WTC11 (cell line): ENCODE measurements around the gene HYAL2. TPM values are rescaled to one million over a fixed set of nuclear protein-coding genes. Genes with fewer than 3 reads are reported as not detected.

Experiments used
- ATAC-seq: fragments of 200-7000 bp; cut with Tn5 transposase; 2 replicates; pipeline ENCODE4 v1.10.0; 2021; ENCODE audit warnings: mild to moderate bottlenecking, moderate library complexity
- CTCF ChIA-PET: fragments of 300-600 bp; sonication (Branson Sonifier 250); formaldehyde crosslinking; loops from one replicate; lab custom pipeline; 2021; ENCODE audit warnings: antibody characterized with exemption; lab: Charles Lee
- POLR2A ChIA-PET: fragments of 350-600 bp; sonication (Branson Sonifier 250); formaldehyde crosslinking; loops from one replicate; lab custom pipeline; 2021; ENCODE audit warnings: antibody characterized with exemption; lab: Charles Lee
- DNase-seq: peaks from one replicate; pipeline ENCODE4 v3.0.0; 2021; ENCODE audit warnings: low spot score
- H3K27ac Mint-ChIP-seq: 2 replicates; pipeline ENCODE4 v1.8.0; 2021; ENCODE audit warnings: mixed read lengths
- H3K27me3 Mint-ChIP-seq: 2 replicates; pipeline ENCODE4 v1.8.0; 2021; ENCODE audit warnings: low read depth, mild to moderate bottlenecking, moderate library complexity, mixed read lengths
- H3K36me3 Mint-ChIP-seq: 2 replicates; pipeline ENCODE4 v1.8.0; 2021; ENCODE audit warnings: mixed read lengths
- H3K4me1 Mint-ChIP-seq: 2 replicates; pipeline ENCODE4 v1.8.0; 2022; ENCODE audit warnings: mixed read lengths
- H3K4me3 Mint-ChIP-seq: 2 replicates; pipeline ENCODE4 v1.8.0; 2021; ENCODE audit warnings: mild to moderate bottlenecking, moderate library complexity, mixed read lengths
- H3K9me3 Mint-ChIP-seq: 2 replicates; pipeline ENCODE4 v1.8.0; 2021; ENCODE audit warnings: mixed read lengths
- CREM ChIP-seq: sonication (generic); formaldehyde crosslinking; IDR thresholded peaks from 2 replicates; pipeline ENCODE4 v1.8.1; 2022; ENCODE audit warnings: mild to moderate bottlenecking, missing genetic modification reagents, moderate library complexity
- CTCF ChIP-seq: fragments of 200-600 bp; IDR thresholded peaks from 2 replicates; pipeline ENCODE4 v1.8.0; 2022; ENCODE audit warnings: antibody characterized with exemption
- ETV6 ChIP-seq: sonication (generic); formaldehyde crosslinking; IDR thresholded peaks from 2 replicates; pipeline ENCODE4 v1.8.1; 2022; ENCODE audit warnings: mild to moderate bottlenecking, missing genetic modification reagents
- FOXP1 ChIP-seq: sonication (generic); formaldehyde crosslinking; IDR thresholded peaks from 2 replicates; pipeline ENCODE4 v1.8.0; 2022; ENCODE audit warnings: missing genetic modification reagents, mild to moderate bottlenecking, moderate library complexity, borderline replicate concordance
- IRF1 ChIP-seq: sonication (generic); formaldehyde crosslinking; IDR thresholded peaks from 2 replicates; pipeline ENCODE4 v1.8.0; 2023; ENCODE audit warnings: missing genetic modification reagents
- NFATC4 ChIP-seq: fragments of 250-450 bp; sonication (Bioruptor Pico); IDR thresholded peaks from 2 replicates; pipeline ENCODE4 v1.9.0; 2021; ENCODE audit warnings: mild to moderate bottlenecking
- RELA ChIP-seq: sonication (generic); formaldehyde crosslinking; IDR thresholded peaks from 2 replicates; pipeline ENCODE4 v1.8.1; 2022; ENCODE audit warnings: missing genetic modification reagents, mild to moderate bottlenecking, borderline replicate concordance
- TCF7 ChIP-seq: sonication (generic); formaldehyde crosslinking; IDR thresholded peaks from 2 replicates; pipeline ENCODE4 v1.8.0; 2022; ENCODE audit warnings: mild to moderate bottlenecking, low read depth, missing genetic modification reagents, moderate library complexity
- USF1 ChIP-seq: sonication (generic); formaldehyde crosslinking; IDR thresholded peaks from 2 replicates; pipeline ENCODE4 v1.8.0; 2022; ENCODE audit warnings: mild to moderate bottlenecking, missing genetic modification reagents
- ZMAT4 ChIP-seq: fragments of 250-450 bp; sonication (Bioruptor Pico); IDR thresholded peaks from 2 replicates; pipeline ENCODE4 v1.9.0; 2021; ENCODE audit warnings: mild to moderate bottlenecking
- ZNF121 ChIP-seq: sonication (generic); formaldehyde crosslinking; IDR thresholded peaks from 2 replicates; pipeline ENCODE4 v1.8.0; 2023; ENCODE audit warnings: missing genetic modification reagents
- ZNF317 ChIP-seq: sonication (generic); formaldehyde crosslinking; IDR thresholded peaks from 2 replicates; pipeline ENCODE4 v1.8.1; 2023; ENCODE audit warnings: low read depth, mild to moderate bottlenecking, moderate library complexity, missing genetic modification reagents, borderline replicate concordance
- ZNF423 ChIP-seq: fragments of 250-450 bp; sonication (Bioruptor Pico); IDR thresholded peaks from 2 replicates; pipeline ENCODE4 v2.1.2; 2022; ENCODE audit warnings: mild to moderate bottlenecking, moderate library complexity
- total RNA-seq: library from RNA; stranded (reverse); gene quantifications from 3 replicates; pipeline ENCODE4 v1.2.3, GENCODE V29; 2021
- TF ChIP-seq, protein P1 (sequence below): fragments of 250-450 bp; sonication (Bioruptor Pico); IDR thresholded peaks from 2 replicates; pipeline ENCODE4 v1.9.0; 2021; ENCODE audit warnings: moderate library complexity, mild to moderate bottlenecking, inconsistent platforms, borderline replicate concordance
- TF ChIP-seq, protein P2 (sequence below): sonication (generic); formaldehyde crosslinking; IDR thresholded peaks from 2 replicates; pipeline ENCODE4 v1.8.1; 2022; ENCODE audit warnings: missing genetic modification reagents, borderline replicate concordance
- TF ChIP-seq, protein P3 (sequence below): fragments of 250-450 bp; sonication (Bioruptor Pico); IDR thresholded peaks from 2 replicates; pipeline ENCODE4 v1.9.0; 2021; ENCODE audit warnings: mild to moderate bottlenecking, borderline replicate concordance

The HYAL2 gene
- total RNA-seq, 1 experiment from 2014 or later: 58.0 TPM

DNA sequence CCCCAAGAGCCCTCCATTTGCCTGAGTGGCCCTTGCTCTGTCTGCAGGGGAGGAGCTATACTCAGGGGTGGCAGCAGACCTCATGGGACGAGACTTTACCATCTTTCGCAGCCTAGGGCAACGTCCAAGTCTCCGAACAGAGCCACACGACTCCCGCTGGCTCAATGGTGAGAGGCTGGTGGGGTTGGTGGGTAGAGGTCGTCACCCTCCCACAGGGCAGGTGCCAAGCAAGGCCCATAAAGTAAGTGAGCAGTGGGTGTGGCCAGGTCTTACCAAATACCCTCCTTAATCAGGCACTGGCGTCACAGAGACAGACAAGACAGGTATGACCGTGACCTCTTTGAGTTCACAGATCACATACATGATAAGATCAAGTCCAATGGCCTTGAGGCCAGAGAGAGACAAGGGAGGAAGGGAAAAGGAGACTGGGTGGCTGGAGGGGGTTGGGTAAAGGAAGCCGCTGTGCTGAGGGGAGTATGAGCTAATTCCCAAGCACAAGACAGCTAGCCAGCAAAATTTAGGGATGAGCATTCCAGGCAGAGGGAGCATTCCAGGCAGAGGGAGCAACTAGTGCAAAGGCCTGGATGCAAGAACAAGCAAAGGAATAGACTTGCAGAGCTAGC is 51.1 kb downstream of the HYAL2 start:
- TF ChIP-seq, protein P1, sequence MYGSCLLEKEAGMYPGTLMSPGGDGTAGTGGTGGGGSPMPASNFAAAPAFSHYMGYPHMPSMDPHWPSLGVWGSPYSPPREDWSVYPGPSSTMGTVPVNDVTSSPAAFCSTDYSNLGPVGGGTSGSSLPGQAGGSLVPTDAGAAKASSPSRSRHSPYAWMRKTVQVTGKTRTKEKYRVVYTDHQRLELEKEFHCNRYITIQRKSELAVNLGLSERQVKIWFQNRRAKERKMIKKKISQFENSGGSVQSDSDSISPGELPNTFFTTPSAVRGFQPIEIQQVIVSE (CRISPR knock-in tag): no peak
- TF ChIP-seq IRF1 (CRISPR knock-in tag) (no peak), CTCF (no peak), ZNF121 (no peak), ZNF423 (CRISPR knock-in tag) (no peak), FOXP1 (CRISPR knock-in tag) (no peak), NFATC4 (CRISPR knock-in tag) (no peak), USF1 (CRISPR knock-in tag) (no peak), ZMAT4 (no peak), RELA (CRISPR knock-in tag) (no peak), TCF7 (CRISPR knock-in tag) (no peak), ETV6 (CRISPR knock-in tag) (no peak), CREM (CRISPR knock-in tag) (no peak), ZNF317 (CRISPR knock-in tag) (no peak)
- TF ChIP-seq, protein P2, sequence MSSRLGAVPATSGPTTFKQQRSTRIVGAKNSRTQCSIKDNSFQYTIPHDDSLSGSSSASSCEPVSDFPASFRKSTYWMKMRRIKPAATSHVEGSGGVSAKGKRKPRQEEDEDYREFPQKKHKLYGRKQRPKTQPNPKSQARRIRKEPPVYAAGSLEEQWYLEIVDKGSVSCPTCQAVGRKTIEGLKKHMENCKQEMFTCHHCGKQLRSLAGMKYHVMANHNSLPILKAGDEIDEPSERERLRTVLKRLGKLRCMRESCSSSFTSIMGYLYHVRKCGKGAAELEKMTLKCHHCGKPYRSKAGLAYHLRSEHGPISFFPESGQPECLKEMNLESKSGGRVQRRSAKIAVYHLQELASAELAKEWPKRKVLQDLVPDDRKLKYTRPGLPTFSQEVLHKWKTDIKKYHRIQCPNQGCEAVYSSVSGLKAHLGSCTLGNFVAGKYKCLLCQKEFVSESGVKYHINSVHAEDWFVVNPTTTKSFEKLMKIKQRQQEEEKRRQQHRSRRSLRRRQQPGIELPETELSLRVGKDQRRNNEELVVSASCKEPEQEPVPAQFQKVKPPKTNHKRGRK (CRISPR knock-in tag): no peak
- TF ChIP-seq, protein P3, sequence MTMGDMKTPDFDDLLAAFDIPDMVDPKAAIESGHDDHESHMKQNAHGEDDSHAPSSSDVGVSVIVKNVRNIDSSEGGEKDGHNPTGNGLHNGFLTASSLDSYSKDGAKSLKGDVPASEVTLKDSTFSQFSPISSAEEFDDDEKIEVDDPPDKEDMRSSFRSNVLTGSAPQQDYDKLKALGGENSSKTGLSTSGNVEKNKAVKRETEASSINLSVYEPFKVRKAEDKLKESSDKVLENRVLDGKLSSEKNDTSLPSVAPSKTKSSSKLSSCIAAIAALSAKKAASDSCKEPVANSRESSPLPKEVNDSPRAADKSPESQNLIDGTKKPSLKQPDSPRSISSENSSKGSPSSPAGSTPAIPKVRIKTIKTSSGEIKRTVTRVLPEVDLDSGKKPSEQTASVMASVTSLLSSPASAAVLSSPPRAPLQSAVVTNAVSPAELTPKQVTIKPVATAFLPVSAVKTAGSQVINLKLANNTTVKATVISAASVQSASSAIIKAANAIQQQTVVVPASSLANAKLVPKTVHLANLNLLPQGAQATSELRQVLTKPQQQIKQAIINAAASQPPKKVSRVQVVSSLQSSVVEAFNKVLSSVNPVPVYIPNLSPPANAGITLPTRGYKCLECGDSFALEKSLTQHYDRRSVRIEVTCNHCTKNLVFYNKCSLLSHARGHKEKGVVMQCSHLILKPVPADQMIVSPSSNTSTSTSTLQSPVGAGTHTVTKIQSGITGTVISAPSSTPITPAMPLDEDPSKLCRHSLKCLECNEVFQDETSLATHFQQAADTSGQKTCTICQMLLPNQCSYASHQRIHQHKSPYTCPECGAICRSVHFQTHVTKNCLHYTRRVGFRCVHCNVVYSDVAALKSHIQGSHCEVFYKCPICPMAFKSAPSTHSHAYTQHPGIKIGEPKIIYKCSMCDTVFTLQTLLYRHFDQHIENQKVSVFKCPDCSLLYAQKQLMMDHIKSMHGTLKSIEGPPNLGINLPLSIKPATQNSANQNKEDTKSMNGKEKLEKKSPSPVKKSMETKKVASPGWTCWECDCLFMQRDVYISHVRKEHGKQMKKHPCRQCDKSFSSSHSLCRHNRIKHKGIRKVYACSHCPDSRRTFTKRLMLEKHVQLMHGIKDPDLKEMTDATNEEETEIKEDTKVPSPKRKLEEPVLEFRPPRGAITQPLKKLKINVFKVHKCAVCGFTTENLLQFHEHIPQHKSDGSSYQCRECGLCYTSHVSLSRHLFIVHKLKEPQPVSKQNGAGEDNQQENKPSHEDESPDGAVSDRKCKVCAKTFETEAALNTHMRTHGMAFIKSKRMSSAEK: no peak
- ATAC-seq (no peak), DNase-seq (no peak)
- Mint-ChIP-seq H3K27ac (peak overlapping the region; percentile 8; the same call in 1 of the 2 replicates), H3K36me3 (no peaks in the 10 kb centered on the region), H3K9me3 (no peaks in the 10 kb centered on the region), H3K4me1 (peaks cover 52% of the 10 kb centered on the region), H3K27me3 (peaks cover 36% of the 10 kb centered on the region), H3K4me3 (no peak overlapping the region)
- ChIA-PET CTCF (interaction anchor here (0.6 to 12.5 kb wide), 9 partner anchors 12 to 316 kb away, joined by 3 to 145 read pairs (median 5); partner anchors contain the start of gene GNAT1), POLR2A (interaction anchor here (0.9 to 1.0 kb wide), 2 partner anchors 11 kb away, joined by 3 read pairs; no protein-coding TSS in a partner anchor)
